Measurements from ENCODE around the gene PRDX1. TPM values are rescaled to one million over a fixed set of nuclear protein-coding genes. Genes with fewer than 3 reads are reported as not detected.

The PRDX1 gene
- total RNA-seq, 1 donor from 2014 or later = 239 TPM

- no peak for DNase-seq (ENCODE audit: extremely low spot score in 2 of 2)
- H3K4me3 ChIP-seq = no peak overlapping the region
- no peaks in the 10 kb centered on the region for H3K27me3 ChIP-seq
- no peaks in the 10 kb centered on the region for H3K36me3 ChIP-seq
- no peak overlapping the region for H3K27ac ChIP-seq
- intact Hi-C loops (cut with DNase I) = no loop called here
- H3K4me1 ChIP-seq = peaks cover 24% of the 10 kb centered on the region
- TF ChIP-seq CTCF (IDR thresholded peaks at IDR 0.05) = no peak
- TF ChIP-seq POLR2AphosphoS5 (IDR thresholded peaks at IDR 0.05; ENCODE audit: insufficient read depth in 1 of 2, low read depth in 1 of 2) = no peak
- TF ChIP-seq POLR2A (IDR thresholded peaks at IDR 0.05) = no peak
- H3K9me3 ChIP-seq = no peaks in the 10 kb centered on the region
These were observed 32.9 kb downstream of the PRDX1 start for GRCh38 chr1:45488666-45489377.

GRCh38 chr1:45485949-45486348, 35.7 kb downstream of the PRDX1 start:
- no peaks in the 10 kb centered on the region for H3K9me3 ChIP-seq
- H3K4me3 ChIP-seq = no peak overlapping the region
- intact Hi-C loops (cut with DNase I) = no loop called here
- H3K27me3 ChIP-seq = no peaks in the 10 kb centered on the region
- no peaks in the 10 kb centered on the region for H3K36me3 ChIP-seq
- DNase-seq (ENCODE audit: extremely low spot score in 2 of 2) = no peak
- H3K4me1 ChIP-seq = peaks cover 17% of the 10 kb centered on the region
- no peak overlapping the region for H3K27ac ChIP-seq
- TF ChIP-seq CTCF (IDR thresholded peaks at IDR 0.05) (no peak), POLR2AphosphoS5 (IDR thresholded peaks at IDR 0.05; ENCODE audit: insufficient read depth in 1 of 2, low read depth in 1 of 2) (no peak), POLR2A (IDR thresholded peaks at IDR 0.05) (no peak)

- TF ChIP-seq POLR2AphosphoS5 (IDR thresholded peaks at IDR 0.05; ENCODE audit: insufficient read depth in 1 of 2, low read depth in 1 of 2) = no peak
- no peak for TF ChIP-seq CTCF (IDR thresholded peaks at IDR 0.05)
- TF ChIP-seq POLR2A (IDR thresholded peaks at IDR 0.05) = no peak
- intact Hi-C loops (cut with DNase I) = no loop called here
- no peak overlapping the region for H3K27ac ChIP-seq
- H3K4me1 ChIP-seq = no peaks in the 10 kb centered on the region
- H3K27me3 ChIP-seq = no peaks in the 10 kb centered on the region
- no peak for DNase-seq (ENCODE audit: extremely low spot score in 2 of 2)
- H3K4me3 ChIP-seq = no peak overlapping the region
- H3K36me3 ChIP-seq = no peaks in the 10 kb centered on the region
- H3K9me3 ChIP-seq = no peaks in the 10 kb centered on the region
These were observed 42.5 kb downstream of the PRDX1 start for GRCh38 chr1:45479039-45479748.

- H3K27me3 ChIP-seq = no peaks in the 10 kb centered on the region
- H3K4me1 ChIP-seq = no peaks in the 10 kb centered on the region
- H3K27ac ChIP-seq = no peak overlapping the region
- no peak overlapping the region for H3K4me3 ChIP-seq
- DNase-seq (ENCODE audit: extremely low spot score in 2 of 2) = no peak
- intact Hi-C loops (cut with DNase I) = no loop called here
- H3K9me3 ChIP-seq = no peaks in the 10 kb centered on the region
- H3K36me3 ChIP-seq = no peaks in the 10 kb centered on the region
- TF ChIP-seq POLR2AphosphoS5 (IDR thresholded peaks at IDR 0.05; ENCODE audit: insufficient read depth in 1 of 2, low read depth in 1 of 2) (no peak), CTCF (IDR thresholded peaks at IDR 0.05) (no peak), POLR2A (IDR thresholded peaks at IDR 0.05) (no peak)
These were observed 43.4 kb downstream of the PRDX1 start for GRCh38 chr1:45478121-45478814.
